Gastrocnemius medialis (tissue), 4 donors: ENCODE data around the gene COL2A1. TPM values are rescaled to one million over a fixed set of nuclear protein-coding genes. Genes with fewer than 3 reads are reported as not detected.

Source experiments
- ATAC-seq, 2 donors: fragments of 150-250 bp; one replicate each; pipeline ENCODE4 v1.9.1; 2016
- DNase-seq, 2 donors: peaks; one replicate each; pipeline ENCODE4 v3.0.0-alpha.2; 2019
- H3K27ac ChIP-seq, 4 donors: fragments of 200-600 bp; sonication (generic); 1 replicate in 1 of 4; 2 replicates in 3 of 4; pipeline ENCODE4 v1.5.1; 2016 to 2018; ENCODE audit warnings: mild to moderate bottlenecking in 2 of 4, moderate library complexity in 1 of 4
- H3K27me3 ChIP-seq, 3 donors: fragments of 200-600 bp; sonication (generic) in 2 of 3; 1 replicate in 1 of 3; 2 replicates in 2 of 3; pipeline versions ENCODE4 v1.5.1 to v1.6.0; 2016 to 2019; ENCODE audit warnings: mild to moderate bottlenecking in 1 of 3, moderate library complexity in 1 of 3
- H3K36me3 ChIP-seq, 2 donors: fragments of 200-600 bp; sonication (generic) in 1 of 2; one replicate each; pipeline ENCODE4 v1.5.1; 2017 to 2018
- H3K4me1 ChIP-seq, 2 donors: fragments of 200-600 bp; sonication (generic) in 1 of 2; one replicate each; pipeline ENCODE4 v1.5.1; 2016 to 2017; ENCODE audit warnings: mild to moderate bottlenecking in 2 of 2
- H3K4me3 ChIP-seq, 4 donors: fragments of 200-600 bp; sonication (generic) in 3 of 4; 1 replicate in 1 of 4; 2 replicates in 3 of 4; pipeline ENCODE4 v1.5.1; 2016 to 2019; ENCODE audit warnings: mild to moderate bottlenecking in 2 of 4
- H3K9me3 ChIP-seq, 3 donors: fragments of 200-600 bp; sonication (generic) in 2 of 3; 1 replicate in 1 of 3; 2 replicates in 2 of 3; pipeline ENCODE4 v1.5.1; 2016 to 2019
- POLR2A ChIP-seq, 2 donors: fragments of 450-650 bp; IDR thresholded peaks; one replicate each; pipeline ENCODE4 v1.6.1; 2017; ENCODE audit warnings: antibody characterized with exemption in 2 of 2, mild to moderate bottlenecking in 2 of 2, moderate library complexity in 2 of 2
- in situ Hi-C, 4 donors: fragments of 200-750 bp; cut with MboI; loops; one replicate each; pipeline versions ENCODE4 v1.15.0 to v1.8.0; 2017; ENCODE audit warnings: low sequenced_read_pairs in 4 of 4
- intact Hi-C: fragments of 100-400 bp; cut with DNase I; formaldehyde crosslinking; loops from one replicate; pipeline ENCODE4 v1.15.1; 2023; ENCODE audit warnings: low total_unique reads
- total RNA-seq, 4 donors: library from RNA; depleted of rRNA; stranded (reverse); fragments of >200 nt; gene quantifications; one replicate each; pipeline versions ENCODE4 v1.1.0 to v1.2.3, GENCODE V29; 2016
- TF ChIP-seq, protein P1 (sequence below), 5 experiments: fragments of 450-650 bp in 3 of 5; fragments of 200-600 bp in 2 of 5; sonication (generic) in 2 of 5; IDR thresholded peaks in 4 of 5; conservative IDR thresholded peaks in 1 of 5; 1 replicate in 4 of 5; 2 replicates in 1 of 5; pipeline ENCODE4 v1.5.1; 2016 to 2019; ENCODE audit warnings: antibody characterized with exemption in 5 of 5, mild to moderate bottlenecking in 3 of 5, moderate library complexity in 3 of 5

COL2A1 gene
- total RNA-seq, 4 donors from 2014 or later: not detected

DNA sequence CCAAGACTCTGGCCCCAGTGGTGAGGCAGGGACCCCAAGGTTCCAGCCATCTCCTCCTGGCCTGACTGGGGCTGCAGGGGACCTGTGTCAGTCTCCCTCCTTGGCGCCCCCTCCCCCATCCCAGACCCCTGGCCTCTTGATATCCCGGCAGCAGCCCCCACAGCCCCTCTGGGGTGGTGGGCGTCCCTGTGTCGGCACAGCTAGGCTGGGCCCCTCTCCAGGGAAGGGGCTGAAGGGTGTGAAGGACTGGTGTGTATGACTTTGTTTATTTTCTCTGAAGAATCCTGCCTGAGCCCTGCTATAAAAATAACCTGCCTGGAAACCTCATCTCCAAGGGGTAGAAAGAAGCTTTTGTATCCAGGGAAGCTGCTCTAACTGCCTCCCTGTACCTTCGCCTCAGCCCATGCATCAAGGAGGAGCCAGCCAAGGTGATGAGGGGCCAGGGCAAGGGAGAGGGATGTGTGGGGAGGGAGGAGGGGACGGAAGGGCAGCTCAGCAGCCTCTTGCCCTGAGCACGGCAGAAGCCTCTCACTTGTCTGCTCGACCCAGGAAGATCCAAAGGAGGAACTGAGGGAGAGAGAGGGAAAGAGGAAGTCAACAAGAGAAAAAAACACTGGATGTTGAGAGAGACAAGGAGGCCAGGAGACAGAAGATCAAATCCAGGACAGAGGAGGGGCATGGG, 25.4 kb upstream of the COL2A1 start:
- Histone ChIP-seq H3K36me3 (no peaks in the 10 kb centered on the region), H3K27ac (no peak overlapping the region)
- intact Hi-C loops: no loop called here

GRCh38 chr12:48028541-48029431, 24.5 kb upstream of the COL2A1 start:
- Histone ChIP-seq H3K4me3 (no peak overlapping the region), H3K27ac (no peak overlapping the region), H3K27me3 (no peaks in the 10 kb centered on the region), H3K9me3 (no peaks in the 10 kb centered on the region), H3K4me1 (peaks cover 16 to 21% of the 10 kb centered on the region in 2 donors), H3K36me3 (no peaks in the 10 kb centered on the region)
- no peak for DNase-seq
- peak; percentile 25 to 37 for ATAC-seq
- TF ChIP-seq, protein P1, sequence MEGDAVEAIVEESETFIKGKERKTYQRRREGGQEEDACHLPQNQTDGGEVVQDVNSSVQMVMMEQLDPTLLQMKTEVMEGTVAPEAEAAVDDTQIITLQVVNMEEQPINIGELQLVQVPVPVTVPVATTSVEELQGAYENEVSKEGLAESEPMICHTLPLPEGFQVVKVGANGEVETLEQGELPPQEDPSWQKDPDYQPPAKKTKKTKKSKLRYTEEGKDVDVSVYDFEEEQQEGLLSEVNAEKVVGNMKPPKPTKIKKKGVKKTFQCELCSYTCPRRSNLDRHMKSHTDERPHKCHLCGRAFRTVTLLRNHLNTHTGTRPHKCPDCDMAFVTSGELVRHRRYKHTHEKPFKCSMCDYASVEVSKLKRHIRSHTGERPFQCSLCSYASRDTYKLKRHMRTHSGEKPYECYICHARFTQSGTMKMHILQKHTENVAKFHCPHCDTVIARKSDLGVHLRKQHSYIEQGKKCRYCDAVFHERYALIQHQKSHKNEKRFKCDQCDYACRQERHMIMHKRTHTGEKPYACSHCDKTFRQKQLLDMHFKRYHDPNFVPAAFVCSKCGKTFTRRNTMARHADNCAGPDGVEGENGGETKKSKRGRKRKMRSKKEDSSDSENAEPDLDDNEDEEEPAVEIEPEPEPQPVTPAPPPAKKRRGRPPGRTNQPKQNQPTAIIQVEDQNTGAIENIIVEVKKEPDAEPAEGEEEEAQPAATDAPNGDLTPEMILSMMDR (IDR thresholded peaks at IDR 0.05 in 4 of 5, conservative IDR thresholded peaks at IDR 0.05 in 1 of 5): no peak
- TF ChIP-seq POLR2A (IDR thresholded peaks at IDR 0.05): no peak
- in situ Hi-C loops (no loop called here), intact Hi-C loops (no loop called here)

More for the DNA sequence above, 25.4 kb upstream of the COL2A1 start:
- no peak overlapping the region for H3K4me3 ChIP-seq
- no peaks in the 10 kb centered on the region for H3K9me3 ChIP-seq
- DNase-seq: no peak
- in situ Hi-C loops: no loop called here
- H3K4me1 ChIP-seq: peaks cover 16% of the 10 kb centered on the region in 2 donors
- H3K27me3 ChIP-seq: no peaks in the 10 kb centered on the region
- ATAC-seq: no peak
- TF ChIP-seq POLR2A (IDR thresholded peaks at IDR 0.05): no peak
- TF ChIP-seq, protein P1 (IDR thresholded peaks at IDR 0.05 in 4 of 5, conservative IDR thresholded peaks at IDR 0.05 in 1 of 5): no peak

- ATAC-seq: no peak
- no peak for TF ChIP-seq POLR2A (IDR thresholded peaks at IDR 0.05)
- TF ChIP-seq, protein P1 (IDR thresholded peaks at IDR 0.05 in 4 of 5, conservative IDR thresholded peaks at IDR 0.05 in 1 of 5): no peak
- in situ Hi-C loops: no loop called here
These were observed 23.1 kb upstream of the COL2A1 start for GRCh38 chr12:48027183-48028002.

DNA sequence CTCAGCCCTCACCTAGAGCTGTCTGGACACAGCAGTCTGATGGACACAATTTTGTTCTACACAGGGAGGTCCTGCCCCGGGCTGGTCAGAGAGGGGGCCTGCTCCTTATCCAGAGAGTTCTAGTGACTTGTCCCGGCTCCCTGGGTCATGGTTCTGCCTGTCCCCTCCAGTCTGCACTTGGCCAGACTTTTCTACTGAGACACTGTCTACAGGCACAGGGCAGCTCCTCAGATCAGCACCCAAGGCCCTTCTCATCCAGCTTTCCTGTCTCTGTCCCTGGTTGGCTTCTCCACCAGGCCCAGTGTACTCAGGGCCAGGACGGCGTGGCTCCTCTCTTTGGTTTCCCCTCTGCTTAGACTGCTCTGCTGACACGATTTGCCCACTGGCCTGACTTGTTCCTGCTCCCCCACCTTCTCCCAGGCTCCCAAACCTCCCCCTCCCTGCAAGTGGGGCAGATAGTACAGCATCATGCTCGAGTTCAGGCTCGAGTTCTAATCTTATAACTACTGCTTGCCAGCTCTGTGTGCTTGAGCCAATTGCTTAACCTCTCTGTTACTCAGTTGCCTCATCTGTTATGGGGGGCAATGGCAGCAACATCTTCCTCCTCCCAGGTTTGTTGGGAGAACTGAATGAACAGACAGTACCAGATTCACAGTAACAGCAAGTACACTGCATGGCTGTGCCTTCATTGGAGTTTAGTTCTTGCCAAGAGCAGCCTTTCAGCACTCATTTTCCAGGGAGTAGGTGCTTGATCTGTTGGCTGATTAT, 22.0 kb upstream of the COL2A1 start:
- Histone ChIP-seq H3K4me3 (no peak overlapping the region), H3K36me3 (no peaks in the 10 kb centered on the region), H3K27me3 (no peaks in the 10 kb centered on the region), H3K9me3 (no peaks in the 10 kb centered on the region), H3K4me1 (peaks cover 23 to 30% of the 10 kb centered on the region in 2 donors), H3K27ac (no peak overlapping the region)
- TF ChIP-seq POLR2A (IDR thresholded peaks at IDR 0.05): no peak
- TF ChIP-seq, protein P1 (IDR thresholded peaks at IDR 0.05 in 4 of 5, conservative IDR thresholded peaks at IDR 0.05 in 1 of 5): no peak
- DNase-seq (no peak), ATAC-seq (no peak)
- intact Hi-C loops (no loop called here), in situ Hi-C loops (no loop called here)

More at GRCh38 chr12:48027183-48028002, 23.1 kb upstream of the COL2A1 start:
- no peaks in the 10 kb centered on the region for H3K27me3 ChIP-seq
- DNase-seq: no peak
- intact Hi-C loops: no loop called here
- no peak overlapping the region for H3K4me3 ChIP-seq
- H3K36me3 ChIP-seq: no peaks in the 10 kb centered on the region
- peaks cover 23 to 30% of the 10 kb centered on the region in 2 donors for H3K4me1 ChIP-seq
- no peak overlapping the region for H3K27ac ChIP-seq
- no peaks in the 10 kb centered on the region for H3K9me3 ChIP-seq
